BLaER1 (cell line): ENCODE results near the gene INHBC.
"Not testable (repeated sequence)": the region's sequence is repeated elsewhere in the genome, so short reads cannot be mapped to it uniquely, and the experiment has no call there.

ENCODE experiments used
- H3K27ac ChIP-seq: shearing (Covaris generic); formaldehyde crosslinking; 2 replicates; pipeline ENCODE4 v1.8.1; 2022
- H3K27me3 ChIP-seq: shearing (Covaris generic); formaldehyde crosslinking; 2 replicates; pipeline ENCODE4 v1.8.1; 2022
- H3K36me3 ChIP-seq: shearing (Covaris generic); formaldehyde crosslinking; 2 replicates; pipeline ENCODE4 v1.8.1; 2022
- H3K4me1 ChIP-seq: shearing (Covaris generic); formaldehyde crosslinking; 2 replicates; pipeline ENCODE4 v1.8.1; 2022
- H3K4me2 ChIP-seq: shearing (Covaris generic); formaldehyde crosslinking; 2 replicates; pipeline ENCODE4 v1.8.1; 2022
- H3K4me3 ChIP-seq: shearing (Covaris generic); formaldehyde crosslinking; 2 replicates; pipeline ENCODE4 v1.8.1; 2022
- H3K9ac ChIP-seq: shearing (Covaris generic); formaldehyde crosslinking; 2 replicates; pipeline ENCODE4 v1.8.1; 2022
- H3K9me3 ChIP-seq: shearing (Covaris generic); formaldehyde crosslinking; 2 replicates; pipeline ENCODE4 v1.8.1; 2022
- H4K20me1 ChIP-seq: shearing (Covaris generic); formaldehyde crosslinking; 2 replicates; pipeline ENCODE4 v1.8.1; 2022
- Cebpa-rat ChIP-seq: shearing (Covaris generic); IDR thresholded peaks from 2 replicates; pipeline ENCODE4 v1.8.1; 2022

Gene INHBC

GRCh38 chr12:57434517-57435223 lies at the start of gene INHBC:
TSS of gene INHBC (plus strand) at chr12:57434784. CDS start at chr12:57434887, 103 bp downstream.
- no peaks in the 10 kb centered on the region for H3K9me3 ChIP-seq
- TF ChIP-seq Cebpa-rat: no peak
- no peak within 1 kb of the TSS for H3K4me3 ChIP-seq
- H3K27me3 ChIP-seq: no peaks in the 10 kb centered on the region
- no peaks in the 10 kb centered on the region for H4K20me1 ChIP-seq
- peak within 1 kb of the TSS; percentile 32; the same call in 1 of the 2 replicates for H3K9ac ChIP-seq
- H3K36me3 ChIP-seq: no peaks in the 10 kb centered on the region
- 0 out of 2 replicates have a peak within 1 kb of the TSS, but pooled peaks have one; percentile 42 for H3K27ac ChIP-seq
- peak within 1 kb of the TSS; percentile 39 for H3K4me2 ChIP-seq
- peaks cover 27% of the 10 kb centered on the region for H3K4me1 ChIP-seq

- Histone ChIP-seq H4K20me1 (no peaks in the 10 kb centered on the region; the same call in 1 of the 2 replicates), H3K4me1 (no peaks in the 10 kb centered on the region), H3K27me3 (no peaks in the 10 kb centered on the region)
Observed at GRCh38 chr12:57385586-57385985, 49.0 kb upstream of the INHBC start.

GRCh38 chr12:57386187-57386720 lies 48.3 kb upstream of the INHBC start:
- Histone ChIP-seq H3K4me1 (no peaks in the 10 kb centered on the region), H3K36me3 (peaks cover 48% of the 10 kb centered on the region), H3K9me3 (no peaks in the 10 kb centered on the region), H3K27me3 (no peaks in the 10 kb centered on the region), H3K27ac (no peak overlapping the region), H3K4me2 (no peak overlapping the region), H3K9ac (no peak overlapping the region), H4K20me1 (no peaks in the 10 kb centered on the region; the same call in 1 of the 2 replicates), H3K4me3 (no peak overlapping the region)
- TF ChIP-seq Cebpa-rat: no peak

More at GRCh38 chr12:57385586-57385985, 49.0 kb upstream of the INHBC start:
- no peak for TF ChIP-seq Cebpa-rat
- no peaks in the 10 kb centered on the region for H3K9me3 ChIP-seq
- H3K4me2 ChIP-seq: no peak overlapping the region
- H3K27ac ChIP-seq: no peak overlapping the region
- peaks cover 48% of the 10 kb centered on the region for H3K36me3 ChIP-seq
- H3K9ac ChIP-seq: no peak overlapping the region
- H3K4me3 ChIP-seq: no peak overlapping the region

- no peak overlapping the region for H3K4me2 ChIP-seq
- no peaks in the 10 kb centered on the region for H3K9me3 ChIP-seq
- H4K20me1 ChIP-seq: no peaks in the 10 kb centered on the region; the same call in 1 of the 2 replicates
- H3K4me3 ChIP-seq: no peak overlapping the region
- no peak overlapping the region for H3K9ac ChIP-seq
- H3K36me3 ChIP-seq: peaks cover 60% of the 10 kb centered on the region
- H3K27ac ChIP-seq: no peak overlapping the region
- no peaks in the 10 kb centered on the region for H3K4me1 ChIP-seq
- no peak for TF ChIP-seq Cebpa-rat
- H3K27me3 ChIP-seq: no peaks in the 10 kb centered on the region
Observed at GRCh38 chr12:57388425-57388824, 46.2 kb upstream of the INHBC start.

GRCh38 chr12:57389033-57389432 lies 45.6 kb upstream of the INHBC start:
- Histone ChIP-seq H3K4me3 (no peak overlapping the region), H3K36me3 (peaks cover 66% of the 10 kb centered on the region), H3K27me3 (no peaks in the 10 kb centered on the region), H3K9me3 (no peaks in the 10 kb centered on the region), H4K20me1 (no peaks in the 10 kb centered on the region; the same call in 1 of the 2 replicates), H3K27ac (no peak overlapping the region), H3K4me1 (no peaks in the 10 kb centered on the region), H3K9ac (no peak overlapping the region), H3K4me2 (no peak overlapping the region)
- no peak for TF ChIP-seq Cebpa-rat

- H3K9ac ChIP-seq: no peak overlapping the region
- no peaks in the 10 kb centered on the region for H3K27me3 ChIP-seq
- no peak overlapping the region for H3K4me2 ChIP-seq
- no peaks in the 10 kb centered on the region for H3K9me3 ChIP-seq
- no peaks in the 10 kb centered on the region; the same call in 1 of the 2 replicates for H4K20me1 ChIP-seq
- peaks cover 78% of the 10 kb centered on the region for H3K36me3 ChIP-seq
- H3K27ac ChIP-seq: no peak overlapping the region
- no peaks in the 10 kb centered on the region for H3K4me1 ChIP-seq
- H3K4me3 ChIP-seq: no peak overlapping the region
- no peak for TF ChIP-seq Cebpa-rat
Observed at GRCh38 chr12:57390174-57390573, 44.4 kb upstream of the INHBC start.

GRCh38 chr12:57395121-57395520 lies 39.5 kb upstream of the INHBC start:
- Histone ChIP-seq H4K20me1 (peaks cover 14% of the 10 kb centered on the region; the same call in 1 of the 2 replicates), H3K4me1 (no peaks in the 10 kb centered on the region), H3K27me3 (no peaks in the 10 kb centered on the region), H3K36me3 (peaks cover 71% of the 10 kb centered on the region), H3K4me2 (no peak overlapping the region), H3K4me3 (no peak overlapping the region), H3K27ac (no peak overlapping the region), H3K9ac (no peak overlapping the region), H3K9me3 (no peaks in the 10 kb centered on the region)
- no peak for TF ChIP-seq Cebpa-rat

- peaks cover 51% of the 10 kb centered on the region for H3K36me3 ChIP-seq
- H3K4me3 ChIP-seq: no peak overlapping the region
- peaks cover 26% of the 10 kb centered on the region; the same call in 1 of the 2 replicates for H4K20me1 ChIP-seq
- H3K4me2 ChIP-seq: no peak overlapping the region
- H3K27me3 ChIP-seq: no peaks in the 10 kb centered on the region
- no peaks in the 10 kb centered on the region for H3K4me1 ChIP-seq
- H3K9ac ChIP-seq: no peak overlapping the region
- H3K27ac ChIP-seq: no peak overlapping the region
- no peak for TF ChIP-seq Cebpa-rat
- no peaks in the 10 kb centered on the region for H3K9me3 ChIP-seq
Observed at GRCh38 chr12:57397441-57397840, 37.1 kb upstream of the INHBC start.

GRCh38 chr12:57399718-57400463 lies 34.7 kb upstream of the INHBC start:
- not testable (repeated sequence) for H3K27me3 ChIP-seq, H3K4me2 ChIP-seq, H3K27ac ChIP-seq, H3K9ac ChIP-seq, H3K4me3 ChIP-seq, H3K4me1 ChIP-seq, H3K9me3 ChIP-seq
- Histone ChIP-seq H3K36me3 (peaks cover 34% of the 10 kb centered on the region), H4K20me1 (peaks cover 26% of the 10 kb centered on the region; the same call in 1 of the 2 replicates)

GRCh38 chr12:57401165-57401564 lies 33.4 kb upstream of the INHBC start:
- Histone ChIP-seq H3K9me3 (no peaks in the 10 kb centered on the region), H3K4me2 (no peak overlapping the region), H3K4me3 (no peak overlapping the region), H4K20me1 (peaks cover 36% of the 10 kb centered on the region; the same call in 1 of the 2 replicates), H3K9ac (no peak overlapping the region), H3K27ac (no peak overlapping the region), H3K36me3 (peaks cover 22% of the 10 kb centered on the region; the same call in 1 of the 2 replicates), H3K27me3 (no peaks in the 10 kb centered on the region), H3K4me1 (no peaks in the 10 kb centered on the region)
- TF ChIP-seq Cebpa-rat: no peak

GRCh38 chr12:57402156-57402555 lies 32.4 kb upstream of the INHBC start:
- H3K4me1 ChIP-seq, H3K27me3 ChIP-seq, H3K9me3 ChIP-seq, H3K27ac ChIP-seq, H3K4me3 ChIP-seq, H3K4me2 ChIP-seq, H3K9ac ChIP-seq: not testable (repeated sequence)
- Histone ChIP-seq H3K36me3 (peaks cover 15% of the 10 kb centered on the region; the same call in 1 of the 2 replicates), H4K20me1 (peaks cover 36% of the 10 kb centered on the region; the same call in 1 of the 2 replicates)
